ENCODE data around the gene PDZD8. TPM values are rescaled to one million over a fixed set of nuclear protein-coding genes. Genes with fewer than 3 reads are reported as not detected.

PDZD8 gene
- polyA plus RNA-seq, 1 experiment: 33.2 TPM

- Histone ChIP-seq H3K27me3 (ENCODE audit: control insufficient read depth, insufficient read depth, low read length) (no peaks in the 10 kb centered on the region), H3K4me3 (ENCODE audit: low read depth, low read length) (no peak overlapping the region), H3K9me3 (ENCODE audit: control insufficient read depth, insufficient read depth, low read length) (no peaks in the 10 kb centered on the region), H3K27ac (ENCODE audit: low read depth, low read length) (no peak overlapping the region)
- TF ChIP-seq CTCF (IDR thresholded peaks at IDR 0.05; ENCODE audit: low read depth, low read length): no peak
- DNase-seq (ENCODE audit: low read depth, low spot score): no peak
- ChIA-PET CTCF (interaction anchor here (2.6 kb wide), 1 partner anchor 31 kb away, joined by 14 read pairs; no protein-coding TSS in a partner anchor), POLR2A (interaction anchor here (0.5 kb wide), 1 partner anchor 62 kb away, joined by 4 read pairs; no protein-coding TSS in a partner anchor)
Measured at GRCh38 chr10:117411479-117412399, 36.5 kb upstream of the PDZD8 start.

DNA sequence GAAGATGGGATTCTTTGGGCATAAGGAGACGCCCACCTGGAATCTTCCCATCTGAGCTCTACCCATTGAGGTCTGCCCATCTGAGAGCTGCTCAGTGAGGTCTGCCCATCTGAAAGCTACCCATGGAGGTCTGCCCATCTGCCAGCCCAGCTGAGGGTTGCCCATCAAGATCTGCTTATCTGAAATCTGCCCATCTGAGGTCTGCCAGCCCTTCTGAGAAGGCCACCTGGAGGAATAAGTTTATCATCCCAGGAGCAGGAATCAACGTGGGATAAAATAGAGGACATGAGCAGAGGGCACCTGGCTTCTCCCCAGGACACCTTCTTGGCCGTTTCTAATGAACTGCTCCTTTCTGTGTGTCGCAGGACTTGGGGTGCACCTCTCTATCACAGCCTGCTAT lies 35.3 kb upstream of the PDZD8 start:
- no peak for TF ChIP-seq CTCF (IDR thresholded peaks at IDR 0.05; ENCODE audit: low read depth, low read length)
- no peaks in the 10 kb centered on the region for H3K9me3 ChIP-seq (ENCODE audit: control insufficient read depth, insufficient read depth, low read length)
- no peaks in the 10 kb centered on the region for H3K27me3 ChIP-seq (ENCODE audit: control insufficient read depth, insufficient read depth, low read length)
- ChIA-PET POLR2A (no interaction called here), CTCF (interaction anchor here (2.6 kb wide), 1 partner anchor 32 kb away, joined by 14 read pairs; no protein-coding TSS in a partner anchor)
- H3K27ac ChIP-seq (ENCODE audit: low read depth, low read length): no peak overlapping the region
- no peak overlapping the region for H3K4me3 ChIP-seq (ENCODE audit: low read depth, low read length)
- DNase-seq (ENCODE audit: low read depth, low spot score): no peak

- TF ChIP-seq CTCF (IDR thresholded peaks at IDR 0.05; ENCODE audit: low read depth, low read length): no peak
- Histone ChIP-seq H3K27ac (ENCODE audit: low read depth, low read length) (no peak overlapping the region), H3K9me3 (ENCODE audit: control insufficient read depth, insufficient read depth, low read length) (no peaks in the 10 kb centered on the region), H3K4me3 (ENCODE audit: low read depth, low read length) (no peak overlapping the region), H3K27me3 (ENCODE audit: control insufficient read depth, insufficient read depth, low read length) (no peaks in the 10 kb centered on the region)
- no peak for DNase-seq (ENCODE audit: low read depth, low spot score)
- ChIA-PET CTCF (interaction anchor here (2.6 kb wide), 1 partner anchor 33 kb away, joined by 14 read pairs; no protein-coding TSS in a partner anchor), POLR2A (no interaction called here)
Measured at GRCh38 chr10:117409549-117410305, 34.5 kb upstream of the PDZD8 start.

GRCh38 chr10:117408436-117409384 lies 33.5 kb upstream of the PDZD8 start:
- DNase-seq (ENCODE audit: low read depth, low spot score): no peak
- Histone ChIP-seq H3K4me3 (ENCODE audit: low read depth, low read length) (no peak overlapping the region), H3K27ac (ENCODE audit: low read depth, low read length) (no peak overlapping the region), H3K9me3 (ENCODE audit: control insufficient read depth, insufficient read depth, low read length) (no peaks in the 10 kb centered on the region), H3K27me3 (ENCODE audit: control insufficient read depth, insufficient read depth, low read length) (no peaks in the 10 kb centered on the region)
- ChIA-PET POLR2A (no interaction called here), CTCF (no interaction called here)
- TF ChIP-seq CTCF (IDR thresholded peaks at IDR 0.05; ENCODE audit: low read depth, low read length): no peak
